Left ventricle myocardium inferior (tissue), 1 donor: ENCODE results near the gene TIMM13. TPM values are rescaled to one million over a fixed set of nuclear protein-coding genes. Genes with fewer than 3 reads are reported as not detected.

ENCODE experiments used
- DNase-seq: peaks from one replicate; pipeline ENCODE4 v3.0.0-alpha.2; 2020
- H3K27ac ChIP-seq: fragments of 200-600 bp; replicated peaks from 2 replicates; pipeline ENCODE4 v1.8.0; 2021
- H3K27me3 ChIP-seq: fragments of 200-600 bp; 2 replicates; pipeline ENCODE4 v1.8.0; 2021; ENCODE audit warnings: low read depth
- H3K36me3 ChIP-seq: fragments of 200-600 bp; 2 replicates; pipeline ENCODE4 v1.8.0; 2021
- H3K4me1 ChIP-seq: fragments of 200-600 bp; 2 replicates; pipeline ENCODE4 v1.8.0; 2021
- H3K4me3 ChIP-seq: fragments of 200-600 bp; 2 replicates; pipeline ENCODE4 v1.8.0; 2021; ENCODE audit warnings: mild to moderate bottlenecking, moderate library complexity
- H3K9me3 ChIP-seq: fragments of 200-600 bp; replicated peaks from 2 replicates; pipeline ENCODE4 v1.8.0; 2021
- CTCF ChIP-seq: fragments of 200-600 bp; IDR thresholded peaks from 2 replicates; pipeline ENCODE4 v1.8.0; 2021; ENCODE audit warnings: antibody characterized with exemption, mild to moderate bottlenecking, borderline replicate concordance
- intact Hi-C: fragments of 100-400 bp; cut with micrococcal nuclease; formaldehyde crosslinking; loops from one replicate; pipeline ENCODE4 v1.11.0; 2022
- total RNA-seq: library from RNA; stranded (reverse); fragmentation: NEBNext Ultra II Directional; extraction: Animal tissue kit (Norgen Biotek cat#: 25700); gene quantifications from one replicate; pipeline ENCODE4 v1.2.1, GENCODE V29; 2021
- donor health status: DM: no; HTN: yes; CAD: no; lungs with severe emphysema.

Gene TIMM13
- total RNA-seq, 1 donor from 2014 or later: 87.7 TPM

- peaks cover 33% of the 10 kb centered on the region for H3K36me3 ChIP-seq
- no peaks in the 10 kb centered on the region for H3K4me1 ChIP-seq
- H3K27me3 ChIP-seq: no peaks in the 10 kb centered on the region
- no peak for DNase-seq
- no peak overlapping the region for H3K27ac ChIP-seq
- no peaks in the 10 kb centered on the region for H3K9me3 ChIP-seq
- intact Hi-C loops: no loop called here
- TF ChIP-seq CTCF: no peak
- H3K4me3 ChIP-seq: no peak overlapping the region
These were observed 10.8 kb upstream of the TIMM13 start for GRCh38 chr19:2438178-2438577.

- intact Hi-C loops: no loop called here
- Histone ChIP-seq H3K27ac (no peak overlapping the region), H3K4me3 (no peak overlapping the region), H3K4me1 (no peaks in the 10 kb centered on the region), H3K9me3 (no peaks in the 10 kb centered on the region), H3K27me3 (no peaks in the 10 kb centered on the region), H3K36me3 (peaks cover 33% of the 10 kb centered on the region)
- TF ChIP-seq CTCF: no peak
- DNase-seq: no peak
These were observed 9.5 kb upstream of the TIMM13 start for GRCh38 chr19:2436926-2437325.

- no peaks in the 10 kb centered on the region for H3K27me3 ChIP-seq
- H3K27ac ChIP-seq: no peak overlapping the region
- peaks cover 35% of the 10 kb centered on the region for H3K36me3 ChIP-seq
- TF ChIP-seq CTCF: no peak
- no peak overlapping the region for H3K4me3 ChIP-seq
- H3K9me3 ChIP-seq: no peaks in the 10 kb centered on the region
- intact Hi-C loops: no loop called here
- no peak for DNase-seq
- H3K4me1 ChIP-seq: no peaks in the 10 kb centered on the region
These were observed 9.0 kb upstream of the TIMM13 start for GRCh38 chr19:2436384-2436783.

- Histone ChIP-seq H3K27ac (no peak overlapping the region), H3K9me3 (no peaks in the 10 kb centered on the region), H3K4me1 (no peaks in the 10 kb centered on the region), H3K36me3 (peaks cover 49% of the 10 kb centered on the region), H3K4me3 (no peak overlapping the region), H3K27me3 (no peaks in the 10 kb centered on the region)
- DNase-seq: no peak
- TF ChIP-seq CTCF: no peak
- intact Hi-C loops: no loop called here
These were observed 7.4 kb upstream of the TIMM13 start for GRCh38 chr19:2434721-2435265.

- intact Hi-C loops: no loop called here
- Histone ChIP-seq H3K27ac (no peak overlapping the region), H3K36me3 (peaks cover 49% of the 10 kb centered on the region), H3K4me3 (no peak overlapping the region), H3K4me1 (no peaks in the 10 kb centered on the region), H3K9me3 (no peaks in the 10 kb centered on the region), H3K27me3 (no peaks in the 10 kb centered on the region)
- no peak for TF ChIP-seq CTCF
- DNase-seq: no peak
These were observed 6.9 kb upstream of the TIMM13 start for GRCh38 chr19:2434267-2434666.

- Histone ChIP-seq H3K9me3 (no peaks in the 10 kb centered on the region), H3K4me1 (peaks cover 4% of the 10 kb centered on the region), H3K27ac (no peak overlapping the region), H3K27me3 (no peaks in the 10 kb centered on the region), H3K4me3 (no peak overlapping the region), H3K36me3 (peaks cover 49% of the 10 kb centered on the region)
- no peak for TF ChIP-seq CTCF
- intact Hi-C loops: no loop called here
- DNase-seq: no peak
These were observed 6.5 kb upstream of the TIMM13 start for GRCh38 chr19:2433854-2434253.
